ENCODE data around the gene ITGB8.

DNA sequence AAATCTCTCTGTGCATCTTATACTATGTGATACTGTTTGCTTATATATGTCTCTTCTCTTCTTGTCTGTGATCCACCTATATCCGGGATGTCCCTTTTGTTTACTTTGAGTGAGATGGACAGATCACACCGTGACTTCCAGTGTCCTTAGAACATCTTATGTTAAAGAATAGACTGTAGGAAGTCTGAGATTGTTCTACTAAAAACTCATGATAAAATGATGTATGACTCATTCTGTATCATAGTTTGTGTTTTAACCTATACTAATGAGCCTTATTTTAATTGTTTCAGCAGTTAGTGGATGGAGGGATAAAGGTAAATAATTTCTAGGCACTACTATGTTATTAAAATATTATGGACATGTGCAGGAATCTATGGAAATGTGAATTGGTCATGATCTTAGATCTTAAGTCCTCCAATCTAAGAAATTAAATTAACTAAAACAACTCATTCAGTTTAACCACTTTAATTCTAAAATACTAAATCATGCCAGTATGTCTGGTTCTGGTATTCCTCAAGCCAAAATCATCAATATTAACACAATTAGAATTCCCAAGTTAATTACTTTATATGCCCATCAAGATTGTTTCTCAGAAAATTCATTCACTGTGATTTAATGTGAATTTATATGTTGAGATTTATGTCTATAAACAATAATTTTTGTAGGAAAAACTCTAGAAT lies 32.0 kb downstream of the ITGB8 start:
- TF ChIP-seq, protein P1, sequence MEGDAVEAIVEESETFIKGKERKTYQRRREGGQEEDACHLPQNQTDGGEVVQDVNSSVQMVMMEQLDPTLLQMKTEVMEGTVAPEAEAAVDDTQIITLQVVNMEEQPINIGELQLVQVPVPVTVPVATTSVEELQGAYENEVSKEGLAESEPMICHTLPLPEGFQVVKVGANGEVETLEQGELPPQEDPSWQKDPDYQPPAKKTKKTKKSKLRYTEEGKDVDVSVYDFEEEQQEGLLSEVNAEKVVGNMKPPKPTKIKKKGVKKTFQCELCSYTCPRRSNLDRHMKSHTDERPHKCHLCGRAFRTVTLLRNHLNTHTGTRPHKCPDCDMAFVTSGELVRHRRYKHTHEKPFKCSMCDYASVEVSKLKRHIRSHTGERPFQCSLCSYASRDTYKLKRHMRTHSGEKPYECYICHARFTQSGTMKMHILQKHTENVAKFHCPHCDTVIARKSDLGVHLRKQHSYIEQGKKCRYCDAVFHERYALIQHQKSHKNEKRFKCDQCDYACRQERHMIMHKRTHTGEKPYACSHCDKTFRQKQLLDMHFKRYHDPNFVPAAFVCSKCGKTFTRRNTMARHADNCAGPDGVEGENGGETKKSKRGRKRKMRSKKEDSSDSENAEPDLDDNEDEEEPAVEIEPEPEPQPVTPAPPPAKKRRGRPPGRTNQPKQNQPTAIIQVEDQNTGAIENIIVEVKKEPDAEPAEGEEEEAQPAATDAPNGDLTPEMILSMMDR (IDR thresholded peaks at IDR 0.05), result no peak
- no peak for TF ChIP-seq POLR2A (IDR thresholded peaks at IDR 0.05)
- TF ChIP-seq EP300 (IDR thresholded peaks at IDR 0.05), result no peak

Data from tibial nerve (tissue), 4 donors.